ACC112 (cell line): ENCODE measurements around the gene ZNF76.
A peak's percentile ranks its signal among the peaks of the same experiment; 100 is the strongest.

Experiments used
- H2AFZ ChIP-seq: fragments of 200-600 bp; sonication (generic); one replicate; pipeline ENCODE4 v1.6.0; 2017; ENCODE audit warnings: antibody characterized with exemption, low read length; ENCODE audit not compliant: unreplicated experiment
- H3K27ac ChIP-seq: fragments of 200-600 bp; sonication (generic); 2 replicates; pipeline ENCODE4 v1.5.1; 2014; ENCODE audit warnings: low read depth, mild to moderate bottlenecking, antibody characterized with exemption, low read length, moderate library complexity
- H3K27me3 ChIP-seq: fragments of 200-600 bp; sonication (generic); 2 replicates; pipeline ENCODE4 v1.6.1; 2014; ENCODE audit warnings: mild to moderate bottlenecking, antibody characterized with exemption, low read length, moderate library complexity, mixed read lengths; ENCODE audit not compliant: insufficient read depth
- H3K36me3 ChIP-seq: fragments of 200-600 bp; sonication (generic); 2 replicates; pipeline ENCODE4 v1.6.1; 2016; ENCODE audit warnings: mild to moderate bottlenecking, antibody characterized with exemption, low read length, moderate library complexity, mixed read lengths; ENCODE audit not compliant: insufficient read depth
- H3K4me1 ChIP-seq: fragments of 200-600 bp; sonication (generic); one replicate; pipeline ENCODE4 v1.6.1; 2016; ENCODE audit warnings: low read length, mixed read lengths; ENCODE audit not compliant: insufficient read depth, unreplicated experiment, control insufficient read depth
- H3K4me3 ChIP-seq: fragments of 200-600 bp; sonication (generic); 2 replicates; pipeline ENCODE4 v1.5.1; 2014; ENCODE audit warnings: mild to moderate bottlenecking, low read depth, low read length
- H3K79me2 ChIP-seq: fragments of 200-600 bp; sonication (generic); one replicate; pipeline ENCODE4 v1.6.0; 2016; ENCODE audit warnings: low read length; ENCODE audit not compliant: control insufficient read depth, unreplicated experiment, insufficient read depth

The ZNF76 gene

DNA sequence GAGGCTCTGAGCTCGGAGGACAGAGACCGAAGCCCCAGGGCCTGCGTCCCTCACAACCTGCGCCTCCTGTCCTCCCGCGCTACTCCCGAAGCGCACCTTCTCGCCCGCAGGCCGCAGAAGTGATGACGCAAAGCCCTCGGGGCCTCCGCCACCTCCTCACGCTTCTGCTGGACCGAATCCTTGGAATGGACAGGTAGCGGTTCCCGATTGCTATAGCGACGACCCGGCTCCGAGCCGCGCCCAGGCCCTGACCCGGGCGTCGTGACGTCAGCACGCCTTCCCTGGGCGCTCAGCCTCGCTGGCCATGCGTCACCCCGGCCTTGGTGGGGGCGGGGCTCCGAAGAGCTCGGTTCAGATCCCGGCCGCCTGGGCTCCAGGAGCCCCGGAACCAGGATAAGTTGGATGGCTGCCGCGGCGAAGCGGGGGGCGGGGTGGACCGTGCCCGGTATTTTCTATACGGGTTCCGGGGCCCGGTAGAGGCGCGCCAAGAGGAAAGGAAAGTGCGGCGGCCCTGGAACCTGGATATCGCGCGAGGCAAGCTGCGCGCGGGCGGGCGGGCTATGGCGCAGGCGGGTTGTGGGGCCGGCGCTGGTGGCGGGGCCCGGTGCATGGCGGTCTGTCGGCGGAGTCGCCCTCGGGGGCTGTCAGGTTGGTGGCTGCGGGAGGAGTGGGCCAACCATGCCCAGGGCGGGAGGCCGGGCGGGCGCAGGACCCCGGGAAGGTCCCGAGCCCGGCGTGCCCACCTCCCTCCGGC lies at the start of gene ZNF76:
ZNF76 (plus strand) TSS at position 542 of the 754 bp plus-strand sequence. CDS start 21,417 bp downstream, outside the sequence.
- H3K36me3 ChIP-seq = no peaks in the 10 kb centered on the region
- H2AFZ ChIP-seq = peak within 1 kb of the TSS; percentile 86
- H3K4me3 ChIP-seq = peak within 1 kb of the TSS; percentile 86
- H3K4me1 ChIP-seq = peaks cover 16% of the 10 kb centered on the region
- peak within 1 kb of the TSS; percentile 80 for H3K27ac ChIP-seq
- H3K27me3 ChIP-seq = no peaks in the 10 kb centered on the region
- peaks cover 37% of the 10 kb centered on the region for H3K79me2 ChIP-seq

DNA sequence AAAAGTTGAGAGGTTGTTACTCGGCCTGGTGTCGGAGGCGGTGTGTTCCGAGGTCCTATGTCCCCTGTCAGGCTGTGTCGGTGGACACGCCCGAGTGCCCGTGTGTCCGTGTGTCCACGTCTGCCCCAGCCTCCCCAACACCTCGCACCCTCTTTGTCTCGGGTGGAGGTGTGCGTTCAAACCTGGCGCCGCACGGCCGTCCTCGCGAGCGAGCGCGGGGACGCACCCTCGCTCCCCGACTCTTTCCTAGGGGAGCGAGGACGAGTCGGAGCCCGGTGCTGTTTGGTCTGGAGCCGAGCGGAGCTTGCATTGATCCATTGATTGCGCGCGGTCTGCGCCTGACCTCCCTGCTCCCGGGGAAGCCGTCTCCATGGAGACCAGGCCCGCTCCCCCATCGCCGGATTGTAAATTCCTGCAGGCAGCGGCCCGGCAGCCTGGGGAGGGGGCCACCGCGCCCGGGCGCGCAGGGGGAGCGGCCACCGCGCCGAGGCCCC lies 46.2 kb upstream of the ZNF76 start:
- Histone ChIP-seq H3K36me3 (no peaks in the 10 kb centered on the region), H3K27ac (no peak overlapping the region), H3K79me2 (peaks cover 12% of the 10 kb centered on the region), H3K27me3 (peaks cover 15% of the 10 kb centered on the region), H2AFZ (peak overlapping the region; percentile 60), H3K4me3 (peak overlapping the region; percentile 81), H3K4me1 (peaks cover 28% of the 10 kb centered on the region)

DNA sequence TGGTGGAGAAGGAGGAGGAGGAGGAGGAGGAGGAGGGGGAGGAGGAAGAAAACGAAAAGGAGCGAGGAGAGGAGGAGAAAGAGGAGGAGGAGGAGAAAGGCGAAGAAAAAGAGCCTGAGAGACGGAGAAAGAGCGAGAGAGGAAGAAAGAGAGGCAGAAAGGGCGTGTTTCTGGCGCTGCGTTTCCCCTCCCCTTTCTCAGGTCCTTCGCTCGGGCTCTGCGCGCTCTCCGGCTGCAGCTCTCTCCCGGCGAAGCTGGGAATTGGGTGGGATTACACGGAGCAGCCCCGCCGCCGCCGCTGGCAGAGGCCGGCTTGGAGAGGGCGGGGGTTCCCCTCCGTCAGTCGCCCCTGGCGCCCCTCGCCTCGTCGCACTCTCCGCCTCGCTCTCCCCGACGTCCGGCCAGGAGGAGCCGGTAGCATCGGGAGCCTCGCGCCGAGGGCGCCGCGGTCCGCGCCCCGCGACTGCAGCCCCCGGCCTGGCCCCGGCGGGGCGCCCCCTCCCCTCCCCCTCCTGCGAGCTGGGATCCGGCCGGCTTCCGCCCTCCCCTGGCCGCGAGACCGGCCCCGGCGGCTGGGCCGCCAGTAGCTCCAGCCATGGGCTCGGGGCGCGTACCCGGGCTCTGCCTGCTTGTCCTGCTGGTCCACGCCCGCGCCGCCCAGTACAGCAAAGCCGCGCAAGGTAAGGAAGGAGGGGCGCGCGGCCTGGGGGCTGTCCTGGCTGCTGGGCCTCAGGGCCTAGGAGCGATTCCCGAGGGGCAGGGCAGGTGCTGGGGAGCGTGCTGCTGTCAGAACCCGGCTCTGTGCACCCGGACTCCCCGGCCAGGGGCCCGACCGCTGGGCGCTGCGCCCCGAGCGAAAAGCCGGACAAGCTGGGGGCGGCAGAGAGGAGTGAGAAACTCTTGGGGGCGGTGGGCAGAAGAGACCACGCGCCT lies 45.4 kb upstream of the ZNF76 start, which contains the start of gene SCUBE3:
SCUBE3 (plus strand) TSS at position 133 of the 933 bp plus-strand sequence; CDS start at position 596, 463 bp downstream.
- Histone ChIP-seq H3K79me2 (peaks cover 12% of the 10 kb centered on the region), H3K27me3 (peaks cover 15% of the 10 kb centered on the region), H3K4me3 (peak within 1 kb of the TSS; percentile 81), H3K36me3 (no peaks in the 10 kb centered on the region), H3K4me1 (peaks cover 33% of the 10 kb centered on the region), H2AFZ (peak within 1 kb of the TSS; percentile 60), H3K27ac (no peak within 1 kb of the TSS)

DNA sequence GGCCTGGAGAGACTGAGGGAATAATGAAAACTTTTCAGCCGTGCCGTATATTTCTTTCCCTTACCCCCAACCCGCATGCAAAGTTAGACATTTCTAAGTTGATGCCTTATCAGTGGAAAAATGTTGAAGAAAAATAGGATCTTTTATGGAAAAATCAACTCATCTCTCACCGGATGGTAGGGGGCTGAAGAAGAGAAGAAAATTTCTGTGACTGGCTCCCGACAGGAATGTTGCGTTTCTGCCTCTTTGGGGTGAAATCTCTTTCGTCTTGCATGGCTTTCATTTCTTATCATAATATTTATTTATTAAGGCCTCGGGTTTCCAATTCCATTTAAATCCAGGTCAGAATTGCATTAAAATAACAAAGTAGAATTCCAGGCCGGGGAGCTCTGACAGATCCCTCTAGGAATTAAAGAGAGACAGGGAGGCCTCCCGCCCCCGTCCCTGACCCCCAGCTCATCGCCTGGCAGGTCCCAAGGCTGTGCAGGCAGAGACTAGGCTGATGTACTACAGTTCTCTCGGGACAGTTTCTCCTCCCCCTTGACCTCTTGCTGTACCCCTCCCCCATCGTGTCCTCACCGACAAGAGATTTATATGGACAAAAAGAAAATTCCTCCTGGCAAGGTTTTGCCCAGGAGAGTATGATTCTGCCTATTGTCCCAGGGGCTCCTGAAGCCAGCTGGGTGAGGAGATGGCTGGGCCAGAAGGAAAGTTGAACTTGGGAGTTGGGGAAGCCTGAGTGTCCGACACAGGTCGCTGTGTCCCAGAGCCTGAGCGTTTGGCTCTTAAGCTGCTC lies 44.5 kb upstream of the ZNF76 start:
- H3K27ac ChIP-seq = no peak overlapping the region
- peaks cover 33% of the 10 kb centered on the region for H3K4me1 ChIP-seq
- no peak overlapping the region for H2AFZ ChIP-seq
- peaks cover 15% of the 10 kb centered on the region for H3K79me2 ChIP-seq
- peaks cover 15% of the 10 kb centered on the region for H3K27me3 ChIP-seq
- no peaks in the 10 kb centered on the region for H3K36me3 ChIP-seq
- peak overlapping the region; percentile 81 for H3K4me3 ChIP-seq

DNA sequence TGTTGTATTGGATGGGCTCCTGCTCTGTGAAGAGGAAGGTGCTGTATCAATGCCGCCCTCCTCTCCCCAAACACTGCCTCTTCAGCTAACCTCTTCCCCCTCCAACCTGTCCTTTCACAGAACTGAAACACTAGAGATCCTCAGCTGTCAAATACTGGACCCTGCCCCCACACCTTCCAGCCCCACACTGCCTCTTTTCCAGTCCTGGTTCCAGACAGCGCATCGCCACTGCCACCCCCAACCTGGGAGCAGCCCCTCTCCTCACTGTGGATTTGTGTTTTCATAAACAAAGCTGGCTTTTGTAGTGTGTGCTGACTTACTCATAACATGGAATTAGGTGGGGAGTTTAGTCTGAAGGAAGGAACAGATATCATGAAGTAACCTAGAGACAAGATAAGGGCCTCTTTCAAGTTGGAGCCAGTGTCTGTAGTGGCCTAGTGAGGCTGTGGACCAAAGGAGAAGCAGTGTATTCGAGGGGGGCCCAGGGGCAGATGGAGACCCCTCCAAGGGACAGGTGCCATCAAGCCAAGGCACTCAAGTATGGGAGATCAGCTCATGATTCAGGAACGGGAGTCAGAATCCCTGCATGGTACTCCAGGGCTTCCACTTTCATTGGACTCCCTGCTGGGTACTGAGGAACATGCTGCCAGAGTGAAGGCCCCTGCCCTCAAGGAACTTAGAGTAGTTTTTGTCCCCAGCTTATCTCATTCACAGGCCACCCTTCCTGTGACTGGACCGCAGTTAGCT lies 43.7 kb upstream of the ZNF76 start:
- H3K4me3 ChIP-seq = peak overlapping the region; percentile 81
- H2AFZ ChIP-seq = no peak overlapping the region
- H3K79me2 ChIP-seq = peaks cover 15% of the 10 kb centered on the region
- no peak overlapping the region for H3K27ac ChIP-seq
- peaks cover 33% of the 10 kb centered on the region for H3K4me1 ChIP-seq
- H3K36me3 ChIP-seq = no peaks in the 10 kb centered on the region
- peaks cover 15% of the 10 kb centered on the region for H3K27me3 ChIP-seq

DNA sequence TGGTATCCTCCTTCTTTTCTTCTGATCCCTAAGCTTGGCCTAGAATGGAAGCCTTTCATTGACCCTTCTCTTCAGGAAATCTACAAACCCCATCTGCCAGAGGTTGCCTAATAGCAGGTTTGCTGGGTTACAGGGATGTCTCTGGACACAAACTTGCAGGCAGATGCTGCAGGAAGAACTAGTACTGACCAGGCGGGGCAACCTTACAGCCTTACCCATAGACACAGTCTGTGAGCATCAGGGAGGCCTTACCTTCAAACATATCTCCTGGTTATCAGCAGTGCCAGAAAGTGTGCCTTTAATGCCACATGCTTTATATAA lies 43.2 kb upstream of the ZNF76 start:
- H3K4me1 ChIP-seq = peaks cover 33% of the 10 kb centered on the region
- peaks cover 15% of the 10 kb centered on the region for H3K27me3 ChIP-seq

DNA sequence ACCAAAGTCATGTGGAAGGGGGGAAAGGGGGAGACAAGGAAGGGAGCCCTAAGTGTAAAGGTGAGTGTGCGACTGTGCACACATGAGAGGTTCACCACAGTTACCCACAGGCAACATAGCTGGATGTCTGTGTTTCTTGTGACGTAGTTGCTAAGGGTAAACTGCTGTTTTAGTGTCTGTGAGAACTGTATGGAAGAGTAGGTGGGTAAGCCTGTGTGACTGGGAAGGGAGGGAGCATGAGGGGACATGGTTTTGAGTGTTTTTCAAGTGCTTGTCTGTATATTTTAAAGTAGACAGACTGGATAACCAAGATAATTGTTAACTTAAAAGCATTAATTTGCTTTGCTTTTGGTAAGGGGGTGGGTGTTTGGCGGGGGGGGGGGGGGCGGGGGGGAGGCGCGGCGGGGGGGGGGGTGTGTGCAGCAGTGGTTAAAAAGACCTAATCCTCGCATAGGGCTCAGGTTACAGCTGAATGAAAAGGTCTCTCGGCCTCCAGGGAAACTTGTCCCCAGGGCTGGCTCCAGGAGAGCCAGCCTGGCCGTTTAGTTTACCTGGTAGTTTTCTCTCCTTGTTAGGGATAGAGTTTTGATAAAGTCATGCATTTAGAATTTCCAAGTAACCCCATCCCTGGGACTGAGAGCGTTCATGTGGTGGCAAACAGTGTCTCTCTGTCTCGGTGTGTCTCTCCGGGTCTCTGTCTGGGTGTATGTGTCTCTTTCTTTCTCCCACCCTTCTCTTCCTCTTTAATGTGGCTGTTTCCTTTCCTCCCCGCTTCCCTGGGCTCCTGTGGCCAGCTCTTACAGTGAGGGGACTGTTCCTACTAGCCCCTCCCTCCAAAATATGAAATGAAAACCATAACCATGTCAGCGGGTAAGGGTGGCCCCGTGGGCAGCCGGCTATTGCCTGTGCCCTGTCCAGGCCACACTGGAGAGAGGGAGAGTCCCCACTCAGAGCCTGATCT lies 42.4 kb upstream of the ZNF76 start:
- Histone ChIP-seq H3K79me2 (peaks cover 15% of the 10 kb centered on the region), H2AFZ (no peak overlapping the region), H3K27me3 (peaks cover 14% of the 10 kb centered on the region), H3K4me3 (peak overlapping the region; percentile 23; the same call in 1 of the 2 replicates), H3K27ac (no peak overlapping the region), H3K4me1 (peaks cover 33% of the 10 kb centered on the region), H3K36me3 (no peaks in the 10 kb centered on the region)

More for the DNA sequence above, 43.2 kb upstream of the ZNF76 start:
- no peak overlapping the region for H2AFZ ChIP-seq
- H3K36me3 ChIP-seq = no peaks in the 10 kb centered on the region
- no peak overlapping the region; the same call in 1 of the 2 replicates for H3K4me3 ChIP-seq
- H3K79me2 ChIP-seq = peaks cover 15% of the 10 kb centered on the region
- no peak overlapping the region for H3K27ac ChIP-seq

DNA sequence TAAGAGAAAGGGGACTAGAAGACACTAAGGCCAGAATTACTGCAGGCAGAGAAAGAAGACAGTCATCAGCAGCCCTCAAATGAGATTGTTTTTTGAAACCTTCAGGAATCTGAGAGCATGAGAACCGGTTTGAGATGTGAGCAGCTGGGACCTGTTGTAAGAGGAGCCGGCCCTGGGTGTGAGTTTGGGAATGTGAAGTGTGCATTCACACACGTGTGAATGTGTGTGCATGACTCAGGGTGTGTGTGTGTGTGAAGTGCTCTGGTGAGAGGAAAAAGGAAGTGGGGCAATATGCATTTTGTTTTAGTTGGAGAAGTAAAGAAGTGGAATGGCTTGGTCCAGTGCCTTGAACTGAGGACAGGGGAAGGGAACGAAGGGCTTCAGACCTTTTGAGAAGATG lies 41.5 kb upstream of the ZNF76 start:
- Histone ChIP-seq H3K4me3 (no peak overlapping the region), H3K36me3 (no peaks in the 10 kb centered on the region), H2AFZ (no peak overlapping the region), H3K4me1 (peaks cover 29% of the 10 kb centered on the region), H3K79me2 (peaks cover 15% of the 10 kb centered on the region), H3K27me3 (peaks cover 5% of the 10 kb centered on the region), H3K27ac (no peak overlapping the region)

DNA sequence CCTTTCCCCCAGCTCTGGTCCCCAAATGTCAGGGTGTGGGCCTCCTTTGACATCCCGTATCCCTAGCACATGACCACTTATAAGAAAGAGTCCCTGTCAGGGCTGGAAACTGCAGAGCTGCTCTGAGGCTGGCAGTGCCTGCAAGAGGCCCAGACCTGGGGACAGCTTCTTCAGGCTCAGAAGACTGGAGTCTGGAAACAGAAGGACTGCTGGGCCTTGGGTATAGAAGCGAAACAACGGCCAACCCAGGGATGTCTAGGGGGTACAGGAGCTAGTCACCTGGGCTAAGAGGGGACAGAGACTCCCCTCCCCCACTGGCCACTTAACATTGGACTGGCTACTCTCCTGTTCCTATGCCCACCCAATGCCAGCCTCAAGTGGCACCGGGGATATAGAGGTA lies 41.1 kb upstream of the ZNF76 start:
- Histone ChIP-seq H3K4me1 (peaks cover 25% of the 10 kb centered on the region), H3K4me3 (no peak overlapping the region), H2AFZ (no peak overlapping the region), H3K27me3 (peaks cover under 1% of the 10 kb centered on the region; the same call in 1 of the 2 replicates), H3K36me3 (no peaks in the 10 kb centered on the region), H3K79me2 (peaks cover 15% of the 10 kb centered on the region), H3K27ac (no peak overlapping the region)
